IPS-20b (cell line): ENCODE measurements around the gene PTGDS.

Source experiments
- H3K27ac ChIP-seq: one replicate; pipeline ENCODE4 v1.5.1; 2013; ENCODE audit warnings: low read length
- H3K27me3 ChIP-seq: 2 replicates; pipeline ENCODE4 v1.6.1; 2013; ENCODE audit warnings: mild to moderate bottlenecking, low read length, inconsistent platforms; ENCODE audit not compliant: insufficient read depth
- H3K36me3 ChIP-seq: 2 replicates; pipeline ENCODE4 v1.6.1; 2013; ENCODE audit warnings: low read depth, mild to moderate bottlenecking, inconsistent platforms, low read length, moderate library complexity; ENCODE audit not compliant: insufficient read depth
- H3K4me1 ChIP-seq: 2 replicates; pipeline ENCODE4 v1.6.1; 2013; ENCODE audit warnings: mild to moderate bottlenecking, control low read depth, inconsistent platforms, low read length, moderate library complexity; ENCODE audit not compliant: insufficient read depth
- H3K4me3 ChIP-seq: 2 replicates; pipeline ENCODE4 v1.5.1; 2013; ENCODE audit warnings: mild to moderate bottlenecking, low read length, inconsistent platforms
- H3K9ac ChIP-seq: 2 replicates; pipeline ENCODE4 v1.6.1; 2013; ENCODE audit warnings: low read depth, mild to moderate bottlenecking, inconsistent platforms, low read length, moderate library complexity
- H3K9me3 ChIP-seq: 2 replicates; pipeline ENCODE4 v1.6.1; 2013; ENCODE audit warnings: mild to moderate bottlenecking, low read depth, low read length, inconsistent platforms; ENCODE audit not compliant: insufficient read depth

Gene PTGDS

GRCh38 chr9:136977223-136977622 is at the start of gene PTGDS:
Gene PTGDS, plus strand, starts transcription at chr9:136977504. Its CDS starts 75 bp downstream, at chr9:136977579.
- Histone ChIP-seq H3K36me3 (no peaks in the 10 kb centered on the region), H3K27me3 (peaks cover 11% of the 10 kb centered on the region), H3K4me3 (peak within 1 kb of the TSS; percentile 72), H3K27ac (no peak within 1 kb of the TSS), H3K9ac (peak within 1 kb of the TSS; percentile 41; the same call in 1 of the 2 replicates), H3K4me1 (no peaks in the 10 kb centered on the region; the same call in 1 of the 2 replicates), H3K9me3 (no peaks in the 10 kb centered on the region)

- Histone ChIP-seq H3K4me1 (no peaks in the 10 kb centered on the region), H3K36me3 (peaks cover 53% of the 10 kb centered on the region), H3K4me3 (no peak overlapping the region), H3K9ac (no peak overlapping the region), H3K9me3 (no peaks in the 10 kb centered on the region), H3K27me3 (no peaks in the 10 kb centered on the region), H3K27ac (no peak overlapping the region)
Measured at GRCh38 chr9:136928591-136928990, 48.7 kb upstream of the PTGDS start.

GRCh38 chr9:136930014-136930413 is 47.3 kb upstream of the PTGDS start:
- Histone ChIP-seq H3K4me1 (no peaks in the 10 kb centered on the region), H3K9me3 (no peaks in the 10 kb centered on the region), H3K27me3 (no peaks in the 10 kb centered on the region), H3K27ac (no peak overlapping the region), H3K9ac (no peak overlapping the region), H3K36me3 (peaks cover 40% of the 10 kb centered on the region), H3K4me3 (no peak overlapping the region)

GRCh38 chr9:136931611-136932130 is 45.6 kb upstream of the PTGDS start:
- Histone ChIP-seq H3K27me3 (no peaks in the 10 kb centered on the region), H3K27ac (no peak overlapping the region), H3K9me3 (no peaks in the 10 kb centered on the region), H3K4me3 (no peak overlapping the region), H3K4me1 (no peaks in the 10 kb centered on the region), H3K36me3 (peaks cover 23% of the 10 kb centered on the region), H3K9ac (no peak overlapping the region)

- no peaks in the 10 kb centered on the region for H3K9me3 ChIP-seq
- H3K9ac ChIP-seq = no peak overlapping the region
- no peaks in the 10 kb centered on the region for H3K27me3 ChIP-seq
- no peaks in the 10 kb centered on the region for H3K4me1 ChIP-seq
- no peak overlapping the region for H3K4me3 ChIP-seq
- no peak overlapping the region for H3K27ac ChIP-seq
- peaks cover 4% of the 10 kb centered on the region; the same call in 1 of the 2 replicates for H3K36me3 ChIP-seq
Measured at GRCh38 chr9:136934277-136934676, 43.0 kb upstream of the PTGDS start.

GRCh38 chr9:136935651-136936050 is 41.7 kb upstream of the PTGDS start:
- H3K36me3 ChIP-seq = peaks cover 16% of the 10 kb centered on the region; the same call in 1 of the 2 replicates
- no peaks in the 10 kb centered on the region for H3K4me1 ChIP-seq
- H3K4me3 ChIP-seq = no peak overlapping the region
- no peaks in the 10 kb centered on the region for H3K9me3 ChIP-seq
- no peaks in the 10 kb centered on the region for H3K27me3 ChIP-seq
- H3K27ac ChIP-seq = no peak overlapping the region
- no peak overlapping the region for H3K9ac ChIP-seq

- Histone ChIP-seq H3K27ac (no peak overlapping the region), H3K36me3 (peaks cover 26% of the 10 kb centered on the region), H3K9ac (no peak overlapping the region), H3K4me3 (no peak overlapping the region), H3K4me1 (no peaks in the 10 kb centered on the region), H3K9me3 (no peaks in the 10 kb centered on the region), H3K27me3 (no peaks in the 10 kb centered on the region)
Measured at GRCh38 chr9:136936645-136937170, 40.6 kb upstream of the PTGDS start.

- Histone ChIP-seq H3K27me3 (no peaks in the 10 kb centered on the region), H3K27ac (no peak overlapping the region), H3K4me1 (no peaks in the 10 kb centered on the region), H3K4me3 (no peak overlapping the region), H3K9ac (no peak overlapping the region), H3K9me3 (no peaks in the 10 kb centered on the region), H3K36me3 (peaks cover 29% of the 10 kb centered on the region)
Measured at GRCh38 chr9:136937186-136938001, 39.9 kb upstream of the PTGDS start.

GRCh38 chr9:136939431-136939995 is 37.8 kb upstream of the PTGDS start:
- no peaks in the 10 kb centered on the region for H3K9me3 ChIP-seq
- no peaks in the 10 kb centered on the region for H3K27me3 ChIP-seq
- H3K4me1 ChIP-seq = no peaks in the 10 kb centered on the region
- no peak overlapping the region for H3K27ac ChIP-seq
- H3K36me3 ChIP-seq = peaks cover 29% of the 10 kb centered on the region
- H3K4me3 ChIP-seq = no peak overlapping the region
- H3K9ac ChIP-seq = no peak overlapping the region

GRCh38 chr9:136939996-136940525 is 37.2 kb upstream of the PTGDS start:
- no peaks in the 10 kb centered on the region for H3K4me1 ChIP-seq
- H3K27me3 ChIP-seq = no peaks in the 10 kb centered on the region
- no peak overlapping the region for H3K4me3 ChIP-seq
- no peak overlapping the region for H3K27ac ChIP-seq
- H3K9me3 ChIP-seq = no peaks in the 10 kb centered on the region
- no peak overlapping the region for H3K9ac ChIP-seq
- peaks cover 29% of the 10 kb centered on the region for H3K36me3 ChIP-seq

- Histone ChIP-seq H3K27me3 (no peaks in the 10 kb centered on the region), H3K4me3 (no peak overlapping the region), H3K9ac (no peak overlapping the region), H3K9me3 (no peaks in the 10 kb centered on the region), H3K36me3 (peaks cover 29% of the 10 kb centered on the region), H3K4me1 (no peaks in the 10 kb centered on the region), H3K27ac (no peak overlapping the region)
Measured at GRCh38 chr9:136940526-136941230, 36.6 kb upstream of the PTGDS start.
